ENCODE measurements around the gene ZNF507.

Gene ZNF507

DNA sequence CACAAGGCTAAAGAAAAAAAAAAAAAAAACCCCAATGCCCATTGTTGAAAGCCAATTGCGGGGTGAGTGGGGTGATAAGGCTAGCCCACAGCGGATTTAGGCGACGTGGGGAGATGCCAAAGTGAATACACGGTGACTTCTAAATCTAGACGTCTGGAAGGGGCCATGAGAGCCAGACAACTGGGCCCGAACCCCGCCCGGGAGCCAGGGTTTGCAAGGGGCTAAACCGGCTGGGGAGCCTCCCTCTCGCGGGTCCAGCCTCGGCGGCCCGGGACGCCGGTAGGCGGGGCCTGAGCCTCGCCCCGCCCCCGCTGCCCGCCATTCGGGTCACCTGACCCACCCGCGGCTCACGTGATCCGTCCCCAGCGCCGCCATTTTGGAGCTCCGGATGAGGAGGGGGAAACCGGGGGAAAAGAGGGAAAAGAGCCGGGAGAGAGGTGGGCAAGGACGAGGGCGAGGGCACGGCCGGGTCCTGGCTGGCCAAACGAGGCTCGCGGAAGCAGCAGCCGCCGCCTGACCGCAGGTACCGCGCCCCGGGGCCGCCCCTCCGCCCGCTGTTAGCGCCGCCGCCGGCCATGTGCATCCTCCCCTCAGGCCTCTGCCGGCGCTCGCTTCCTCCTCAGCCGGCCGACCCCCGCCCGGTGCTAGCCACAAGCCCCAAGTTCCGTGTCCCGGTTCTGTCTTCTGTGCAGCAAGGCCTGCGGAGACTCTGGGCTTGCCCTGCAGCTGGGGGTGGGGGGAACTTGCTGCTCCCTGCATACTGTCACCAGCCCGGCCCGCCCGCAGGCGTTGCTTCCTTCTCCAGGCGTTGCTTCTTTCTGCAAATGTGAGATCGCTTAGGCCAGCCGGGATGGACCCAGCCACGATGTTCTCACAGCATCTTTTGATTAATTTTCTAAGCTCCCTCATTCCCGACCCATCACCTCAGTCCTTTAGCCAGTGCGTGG is at the start of gene ZNF507:
TSS of gene ZNF507 (plus strand) at position 350 of the 947 bp plus-strand sequence. CDS start 7,221 bp downstream, outside the sequence.
- DNase-seq, result peak; percentile 88

DNA sequence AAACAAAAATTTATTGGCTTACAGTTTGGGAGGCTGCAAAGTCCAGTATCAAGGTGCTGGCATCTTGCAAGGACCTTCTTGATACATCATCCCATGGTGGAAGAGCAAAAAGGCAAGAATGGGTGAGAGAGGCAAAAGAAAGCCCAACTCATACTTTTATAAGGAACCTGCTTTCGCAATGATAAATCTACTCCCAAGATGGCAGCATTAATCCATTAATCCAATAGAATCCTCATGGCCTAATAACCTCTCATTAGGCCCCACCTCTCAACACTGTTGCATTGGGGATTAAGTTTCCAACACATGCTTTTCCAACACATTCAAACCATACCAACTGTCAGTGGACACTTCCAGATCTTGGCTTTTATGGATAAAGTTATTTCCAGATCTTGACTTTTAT is 48.7 kb upstream of the ZNF507 start:
- no peak for DNase-seq

DNA sequence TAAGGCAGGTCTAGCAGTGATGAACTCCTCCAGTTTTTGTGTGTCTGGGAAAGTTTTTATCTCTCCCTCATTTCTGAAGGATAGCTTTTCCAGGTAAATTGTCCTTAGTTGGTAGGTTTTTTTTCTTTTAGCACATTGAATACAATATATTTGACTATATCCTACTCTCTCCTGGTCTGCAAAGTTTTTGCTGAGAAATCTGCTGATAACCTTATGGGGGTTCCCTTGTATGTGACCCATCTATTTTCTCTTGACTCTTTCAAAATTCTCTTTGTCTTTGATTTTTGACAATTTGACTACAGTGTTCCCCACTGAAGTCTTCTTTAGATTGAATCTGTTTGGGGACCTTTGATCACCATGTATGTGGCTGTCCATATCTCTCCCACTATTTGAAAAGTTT is 42.6 kb upstream of the ZNF507 start:
- no peak for DNase-seq

DNA sequence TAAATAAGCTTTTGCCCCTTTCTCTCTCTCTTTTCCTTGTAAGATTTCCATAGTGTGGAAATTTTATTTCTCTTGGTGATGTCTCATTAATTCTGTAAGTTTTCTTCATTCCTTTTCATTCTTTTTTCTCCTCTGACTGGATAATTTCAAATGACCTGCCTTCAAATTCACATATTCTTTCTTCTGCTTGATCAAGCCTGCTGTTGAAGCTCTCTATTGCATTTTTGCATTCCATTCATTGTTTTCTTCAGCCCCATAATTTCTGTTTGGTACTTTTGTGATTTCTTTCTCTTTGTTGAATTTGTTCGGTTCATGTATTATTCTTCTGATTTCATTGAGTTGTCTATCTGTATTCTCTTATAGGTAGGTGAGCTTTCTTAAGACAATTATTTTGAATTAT is 42.2 kb upstream of the ZNF507 start:
- DNase-seq, result no peak

DNA sequence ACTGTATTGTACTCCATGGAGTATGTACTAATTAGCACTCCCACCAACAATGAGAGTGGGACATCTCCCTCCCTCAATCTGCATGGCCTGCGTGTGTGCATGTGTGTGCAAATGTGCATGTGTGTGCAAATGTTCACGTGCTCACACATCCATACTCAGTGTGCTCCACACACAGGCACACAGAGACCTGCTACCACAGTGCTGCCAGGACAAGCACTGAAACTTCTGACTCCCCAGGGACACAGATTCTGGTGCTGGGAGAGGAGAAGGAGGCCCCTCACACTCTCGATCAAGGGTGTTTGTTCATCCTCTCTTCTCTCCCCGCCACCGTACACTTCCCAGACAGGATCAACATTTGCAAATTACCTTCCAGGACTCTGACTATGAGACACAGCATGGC is 37.8 kb upstream of the ZNF507 start:
- DNase-seq, result no peak

DNA sequence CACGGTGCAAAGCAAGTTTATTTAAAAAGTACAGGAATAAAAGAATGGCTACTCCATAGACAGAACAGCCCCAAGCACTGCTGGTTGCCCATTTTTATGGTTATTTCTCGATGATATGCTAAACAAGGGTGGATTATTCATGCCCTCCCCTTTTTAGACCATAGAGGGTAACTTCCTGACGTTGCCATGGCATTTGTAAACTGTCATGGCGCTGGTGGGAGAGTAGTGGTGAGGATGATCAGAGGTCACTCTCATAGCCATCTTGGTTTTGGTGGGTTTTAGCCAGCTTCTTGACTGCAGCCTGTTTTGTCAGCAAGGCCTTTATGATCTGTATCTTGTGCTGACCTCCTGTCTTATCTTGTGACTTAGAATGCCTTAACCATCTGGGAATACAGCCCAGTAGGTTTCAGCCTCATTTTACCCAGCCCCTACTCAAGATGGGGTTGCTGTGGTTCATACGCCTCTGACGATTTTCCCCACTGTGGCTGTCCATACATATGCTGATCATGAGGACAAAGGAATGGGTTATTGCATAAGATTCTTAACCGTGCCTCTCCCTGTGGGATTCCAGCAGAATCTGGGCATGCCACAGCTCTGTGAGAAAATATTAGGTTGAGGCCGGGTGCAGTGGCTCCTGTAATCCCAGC is 36.9 kb upstream of the ZNF507 start:
- no peak for DNase-seq

DNA sequence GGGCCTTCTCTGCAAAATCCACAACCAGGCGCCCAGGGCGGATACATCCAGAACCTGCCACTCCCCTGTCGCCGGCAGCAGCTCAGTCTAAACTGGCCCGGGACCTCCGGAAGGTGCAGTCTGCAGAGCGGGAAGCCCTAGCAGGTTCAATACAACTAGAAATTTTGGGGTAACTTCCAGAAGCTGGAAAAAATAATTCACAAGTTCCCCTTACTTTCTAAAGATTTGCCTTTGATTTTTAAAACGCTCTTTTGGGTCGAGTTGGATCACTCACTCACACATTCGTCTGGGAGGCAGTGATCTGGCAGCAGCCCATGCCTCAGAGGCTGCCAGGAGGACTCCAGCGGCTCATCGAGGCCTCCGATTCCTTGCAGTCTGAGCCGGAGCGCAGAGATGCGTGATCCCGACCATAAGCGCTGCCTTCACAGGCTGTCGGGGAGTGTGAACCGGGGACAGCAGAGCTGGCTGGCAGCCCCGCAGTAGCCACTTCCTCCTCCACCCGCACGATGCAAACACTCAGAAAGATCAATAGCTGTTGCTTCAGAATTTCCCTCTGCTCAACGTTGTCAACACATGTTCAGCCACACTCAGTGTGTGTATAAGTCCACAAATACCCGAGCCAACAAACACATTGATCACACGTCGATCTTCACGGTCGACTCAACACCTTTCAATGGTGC is 35.6 kb upstream of the ZNF507 start:
- no peak for DNase-seq

DNA sequence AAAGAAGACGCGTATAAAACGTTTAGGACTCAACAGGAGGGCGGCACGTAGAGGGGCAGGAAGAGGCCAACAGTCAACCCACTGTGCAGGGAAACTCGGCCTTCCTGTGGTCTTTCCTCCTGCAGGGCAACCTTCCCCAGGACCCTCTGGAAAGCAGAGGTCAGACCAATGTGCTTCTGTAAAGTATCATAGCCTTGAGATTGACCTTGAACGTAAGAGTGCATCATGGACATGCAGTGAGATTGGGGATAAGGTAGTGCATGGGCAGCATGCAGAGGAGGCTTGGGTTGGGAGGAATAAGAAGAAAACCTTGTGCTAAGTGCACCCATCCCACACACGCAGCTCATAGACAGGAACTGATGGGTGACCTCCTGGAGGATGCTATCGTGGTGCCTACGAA is 34.0 kb upstream of the ZNF507 start:
- DNase-seq, result no peak

DNA sequence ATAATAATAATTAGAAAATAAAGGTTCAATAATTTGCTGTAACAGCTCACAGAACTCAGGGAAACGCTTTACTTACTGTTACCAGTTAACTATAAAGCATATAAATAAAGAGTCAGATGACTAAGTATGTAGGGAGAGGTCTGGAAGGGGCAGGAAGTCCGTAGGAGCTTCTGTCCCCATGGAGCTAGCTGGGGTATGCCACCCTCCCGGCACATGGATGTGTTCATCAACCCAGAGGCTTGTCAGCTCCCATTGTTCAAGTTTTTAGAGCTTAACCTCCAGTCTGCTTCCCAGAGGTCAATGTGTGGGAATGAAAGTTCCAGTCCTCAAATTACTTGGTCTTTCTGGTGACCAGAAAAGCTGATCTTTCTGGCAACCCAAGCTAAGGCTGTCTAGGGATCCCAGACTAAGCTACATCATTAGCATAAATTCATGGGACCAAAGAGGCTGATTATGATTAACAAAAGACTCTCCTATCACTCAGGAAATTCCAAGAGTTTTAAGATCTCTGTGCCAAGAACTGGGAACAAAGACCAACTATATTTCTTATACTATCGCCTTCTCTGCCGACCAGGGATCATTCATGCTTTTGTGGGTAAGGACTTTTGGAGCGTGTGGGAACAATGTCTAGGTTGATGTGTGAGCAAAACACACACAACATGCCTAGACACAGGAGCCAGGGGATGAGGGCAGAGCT is 31.7 kb upstream of the ZNF507 start:
- DNase-seq, result peak; percentile 22

DNA sequence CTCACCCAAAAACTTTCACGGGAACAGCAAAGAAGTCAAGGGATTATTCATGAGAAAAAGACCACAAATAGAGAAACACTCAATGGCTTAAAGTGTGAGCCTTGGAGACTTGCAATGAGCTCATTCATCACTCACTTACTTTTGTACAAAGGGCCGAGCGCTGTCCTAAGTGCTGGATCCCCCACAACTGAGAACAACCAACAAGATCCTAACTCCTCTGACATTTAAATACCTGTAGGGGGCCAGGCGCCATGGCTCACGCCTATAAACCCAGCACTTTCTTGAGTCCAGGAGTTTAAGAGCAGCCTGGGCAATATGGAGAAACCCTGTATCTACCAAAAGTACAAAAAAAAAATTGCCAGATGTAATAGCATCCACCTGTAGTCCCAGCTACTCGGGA is 29.4 kb upstream of the ZNF507 start:
- peak; percentile 71 for DNase-seq

DNA sequence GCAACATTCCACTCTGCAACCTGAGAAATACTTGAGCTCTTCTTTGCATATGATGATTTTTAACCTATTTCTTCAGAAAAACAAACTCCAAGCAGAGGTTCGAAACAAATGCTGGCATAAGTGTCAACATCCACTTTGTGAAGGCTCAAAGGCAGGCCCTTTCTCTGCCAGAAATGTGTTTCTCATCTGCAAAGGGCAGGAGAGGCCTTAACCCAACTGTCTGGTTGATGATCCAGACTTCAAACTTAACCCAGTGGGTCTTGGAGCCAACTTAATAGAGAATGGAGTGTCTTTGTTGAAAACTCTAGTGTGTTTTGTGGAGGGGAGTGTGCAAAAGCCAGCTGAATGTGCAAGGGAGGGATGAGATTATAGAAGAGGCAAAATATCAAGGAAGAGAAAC is 28.3 kb upstream of the ZNF507 start:
- DNase-seq, result no peak

DNA sequence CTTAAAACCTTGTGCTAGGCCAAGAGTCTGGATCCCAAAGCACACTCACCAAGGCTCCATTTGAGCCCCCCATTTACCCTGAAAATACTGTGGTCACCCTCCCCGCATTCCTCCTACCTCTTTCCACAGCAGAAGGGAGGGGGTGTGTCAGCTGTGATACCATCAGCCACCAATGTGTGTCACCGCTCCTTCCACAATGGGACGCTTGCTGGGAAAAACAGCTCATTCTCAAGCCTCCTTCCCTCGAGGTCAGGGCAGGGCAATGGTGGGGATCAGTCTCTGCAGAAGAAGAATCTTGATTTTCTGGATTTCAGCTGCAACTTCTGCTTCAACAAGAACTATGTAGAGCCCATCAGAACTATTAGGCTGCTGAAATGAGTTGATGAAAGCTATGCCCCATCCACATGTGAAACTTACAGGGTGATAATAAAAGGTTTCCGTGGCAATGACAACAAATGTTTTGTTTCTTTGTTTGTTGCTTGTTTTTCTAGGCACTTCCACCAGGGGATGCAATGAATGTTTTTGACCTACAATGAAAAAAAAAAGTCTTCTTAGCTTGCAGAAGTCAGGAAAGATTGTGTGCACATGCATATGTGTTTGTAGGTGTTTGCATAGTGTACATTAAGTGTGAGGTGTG is 26.4 kb upstream of the ZNF507 start:
- peak; percentile 82 for DNase-seq

DNA sequence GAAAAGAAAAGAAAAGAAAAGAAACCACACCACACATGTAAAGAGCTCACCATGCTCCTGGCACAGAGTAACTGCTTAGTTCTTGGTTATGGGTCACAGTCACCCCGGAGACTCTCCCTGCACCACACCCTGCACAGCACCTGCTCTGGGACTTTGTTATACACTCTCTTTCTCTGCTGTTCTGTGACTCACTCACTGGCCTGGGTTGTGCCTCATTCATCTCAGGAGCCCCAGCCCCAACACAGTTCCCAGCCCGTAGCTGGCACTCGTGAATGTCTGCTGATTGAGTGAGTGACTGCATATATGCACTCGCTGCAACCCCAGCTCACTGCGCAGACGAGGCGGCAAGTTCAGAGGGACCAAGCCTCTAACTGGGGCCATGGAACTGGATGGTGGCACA is 22.9 kb upstream of the ZNF507 start:
- DNase-seq, result no peak

DNA sequence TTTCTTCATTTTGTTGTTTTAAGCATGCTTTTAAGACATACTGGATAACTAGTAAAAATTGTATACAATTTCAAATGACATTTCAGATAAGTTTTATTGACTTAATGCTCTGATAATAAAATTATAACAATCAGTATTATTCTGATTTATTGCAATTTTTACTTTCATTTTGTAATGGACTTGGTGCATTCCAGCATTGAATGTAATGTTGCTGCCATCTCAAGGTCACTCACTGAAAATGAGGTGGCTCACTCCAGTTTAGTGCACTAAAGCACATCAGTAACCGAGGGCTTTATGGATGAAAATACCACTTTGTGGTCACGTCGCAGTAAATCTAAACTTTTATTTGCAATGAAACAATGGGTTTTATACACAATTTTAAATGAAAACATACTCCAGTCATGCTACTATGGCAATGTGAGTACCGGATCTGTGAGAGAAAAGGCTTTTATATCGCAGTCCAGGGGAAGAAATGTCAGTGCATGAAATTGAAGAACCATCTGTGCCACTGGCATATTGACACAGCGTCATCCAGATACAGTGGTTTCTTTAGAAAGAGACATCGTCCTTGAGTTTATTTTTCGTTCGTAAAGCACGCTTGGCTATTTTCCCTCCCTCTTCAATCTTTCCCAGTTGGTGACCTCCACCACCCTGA is 20.7 kb upstream of the ZNF507 start:
- no peak for DNase-seq

DNA sequence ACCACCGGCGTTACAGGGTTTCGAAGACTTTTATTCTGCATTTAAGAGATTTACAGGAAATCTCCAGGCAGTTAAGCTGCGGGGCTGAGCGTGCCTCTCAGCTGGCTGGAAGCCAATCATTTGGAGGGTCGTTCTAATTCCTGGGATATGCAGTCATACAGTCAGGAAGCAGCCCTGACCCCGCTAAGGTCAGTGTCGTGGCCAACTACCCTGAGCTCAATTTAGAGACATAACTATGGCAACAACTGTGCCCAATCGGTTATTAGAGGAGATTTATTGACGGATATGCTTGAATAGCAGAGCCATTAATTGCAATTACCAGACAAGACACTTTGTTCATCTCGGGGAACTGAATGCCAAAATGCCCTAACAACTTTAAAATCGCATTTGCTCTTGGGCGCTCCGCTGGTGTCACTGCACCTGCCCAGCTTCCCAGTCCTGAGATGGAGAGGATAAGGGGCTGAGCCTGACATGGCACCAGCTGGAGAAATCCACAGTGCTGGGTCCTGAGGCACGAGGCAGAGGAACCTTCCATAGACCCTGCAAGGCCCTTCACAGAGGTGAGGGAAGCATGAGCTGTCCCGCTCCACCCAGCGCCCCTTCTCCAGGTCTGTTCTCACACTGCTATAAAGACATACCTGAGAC is 15.1 kb upstream of the ZNF507 start:
- peak; percentile 75 for DNase-seq

DNA sequence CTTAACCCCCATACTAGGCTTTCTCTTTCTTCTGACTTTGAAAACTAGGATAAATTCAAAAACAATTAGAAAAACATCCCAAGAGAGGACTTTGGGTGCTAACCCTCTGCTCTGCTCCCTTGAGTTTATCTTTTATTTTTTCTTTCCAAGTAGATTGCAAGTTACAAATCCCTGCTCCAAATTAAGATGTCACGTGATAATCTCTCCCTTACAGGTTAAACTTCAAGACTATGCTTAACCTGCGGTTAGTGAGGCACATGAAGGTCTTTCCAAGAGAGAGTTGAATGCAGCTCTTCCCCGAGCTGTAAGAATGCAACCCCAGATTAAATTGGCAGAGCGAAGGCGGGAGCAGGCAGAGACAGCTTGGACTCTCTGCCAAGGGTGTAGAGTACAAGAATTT is 12.2 kb upstream of the ZNF507 start:
- DNase-seq, result peak; percentile 20

DNA sequence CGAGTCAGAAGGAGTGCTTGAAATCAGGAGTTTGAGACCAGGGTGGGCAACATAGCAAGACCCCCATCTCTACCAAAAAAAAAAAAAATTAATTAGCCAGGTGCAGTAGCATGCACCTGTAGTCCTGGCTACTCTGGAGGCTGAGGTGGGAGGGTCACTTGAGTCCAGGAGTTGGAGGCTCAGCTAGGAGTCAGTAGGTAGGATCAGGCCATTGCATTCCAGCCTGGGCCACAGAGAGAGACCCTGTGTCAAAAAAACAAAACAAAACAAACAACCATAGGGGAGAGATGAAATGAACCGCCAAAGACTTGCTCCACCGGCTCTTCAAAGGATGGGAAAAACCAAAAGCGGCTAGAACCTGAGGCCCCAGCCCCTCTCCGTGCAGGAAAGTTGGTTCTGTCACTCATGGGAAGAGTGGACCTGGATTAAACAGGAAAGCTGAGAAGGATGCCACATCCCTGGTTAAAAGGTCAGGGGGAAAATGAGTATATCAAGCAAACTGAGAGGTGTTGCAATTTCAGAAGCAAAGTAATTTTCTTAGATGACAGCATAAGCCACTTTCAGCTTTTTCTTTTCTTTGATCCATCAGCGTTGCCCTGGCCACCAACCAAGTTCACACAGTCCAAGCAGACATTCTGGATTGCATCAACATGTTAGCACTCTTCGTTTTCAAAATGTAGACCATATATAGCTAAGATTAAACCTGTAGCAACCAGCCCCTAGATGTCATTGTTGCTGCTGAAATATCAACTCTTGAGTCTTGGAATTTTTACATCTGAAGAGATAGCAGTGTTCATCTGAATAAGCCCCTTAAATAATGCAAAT is 8.9 kb upstream of the ZNF507 start:
- peak; percentile 2 for DNase-seq

DNA sequence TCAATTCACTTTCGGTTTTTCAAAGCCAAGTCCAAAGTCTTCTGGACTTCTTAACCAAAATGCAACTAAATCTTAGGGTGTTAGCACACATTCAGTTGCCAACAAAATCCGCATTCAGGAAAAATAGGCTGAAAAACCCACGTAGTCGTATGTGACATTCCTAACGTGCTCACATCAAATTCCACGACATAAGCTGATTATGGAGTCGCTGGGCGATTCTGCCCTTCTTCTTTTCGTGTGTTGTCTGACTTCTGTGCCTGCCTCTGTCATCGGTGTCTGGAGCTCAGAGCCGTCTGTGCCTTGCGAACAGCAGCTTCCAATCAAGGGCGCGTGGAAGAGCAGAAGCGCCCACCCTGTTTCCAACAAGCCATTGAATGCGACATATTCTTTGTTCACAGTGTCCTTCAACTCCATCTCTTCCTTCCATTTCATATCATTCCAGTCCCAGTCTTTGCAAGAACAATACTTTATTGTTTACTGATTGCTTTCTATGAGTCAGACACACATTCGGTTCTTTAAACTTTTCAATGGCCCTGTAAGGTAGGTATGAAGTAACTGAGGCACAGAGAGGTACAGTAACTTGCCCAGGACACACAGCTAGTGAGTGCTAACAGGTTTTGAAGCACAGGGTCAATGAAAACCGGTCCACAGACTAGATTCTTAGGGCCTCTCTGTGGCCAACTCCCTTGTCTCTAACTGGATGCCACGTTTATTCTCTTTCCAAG is 8.2 kb upstream of the ZNF507 start:
- no peak for DNase-seq

DNA sequence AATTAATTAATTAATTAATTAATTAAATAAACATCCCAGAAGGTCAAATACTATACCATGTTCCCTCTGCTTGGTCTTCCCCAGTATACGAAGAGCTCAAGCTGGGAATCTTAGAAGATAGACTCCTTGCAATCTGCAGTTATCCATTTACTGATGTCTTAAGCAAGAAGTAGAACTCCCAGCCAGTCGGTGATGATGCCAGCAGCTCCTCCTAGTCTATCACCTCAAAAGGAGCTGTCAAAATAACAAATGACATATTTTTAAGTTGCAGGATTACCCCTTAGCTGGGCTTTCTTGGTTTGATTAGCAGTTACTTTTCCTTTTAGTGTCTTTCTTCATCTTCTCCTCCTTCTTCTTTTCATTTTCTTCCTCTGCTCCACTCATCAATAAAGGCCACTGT is 6.0 kb upstream of the ZNF507 start:
- no peak for DNase-seq
